ENCODE measurements around the gene MISP. TPM values are rescaled to one million over a fixed set of nuclear protein-coding genes. Genes with fewer than 3 reads are reported as not detected.

Gene MISP
- total RNA-seq, 1 donor from 2014 or later = not detected

- DNase-seq (ENCODE audit: low spot score in 2 of 2) = no peak
These were observed 60.1 kb downstream of the MISP start for GRCh38 chr19:810883-811489.

GRCh38 chr19:811506-812048, 60.7 kb downstream of the MISP start:
- H3K4me3 ChIP-seq = no peak overlapping the region
- no peaks in the 10 kb centered on the region for H3K9me3 ChIP-seq
- TF ChIP-seq CTCF (IDR thresholded peaks at IDR 0.05) = no peak
- no peak for DNase-seq (ENCODE audit: low spot score in 2 of 2)
- no peak overlapping the region for H3K27ac ChIP-seq
- intact Hi-C loops (cut with DNase I) = no loop called here
- H3K36me3 ChIP-seq = peaks cover 57 to 67% of the 10 kb centered on the region in 2 donors
- no peaks in the 10 kb centered on the region for H3K27me3 ChIP-seq
- H3K4me1 ChIP-seq = no peaks in the 10 kb centered on the region

More at GRCh38 chr19:810883-811489, 60.1 kb downstream of the MISP start:
- TF ChIP-seq CTCF (IDR thresholded peaks at IDR 0.05) = no peak
- Histone ChIP-seq H3K27me3 (no peaks in the 10 kb centered on the region), H3K9me3 (no peaks in the 10 kb centered on the region), H3K4me3 (no peak overlapping the region), H3K27ac (no peak overlapping the region), H3K36me3 (peaks cover 62 to 73% of the 10 kb centered on the region in 2 donors), H3K4me1 (no peaks in the 10 kb centered on the region)
- intact Hi-C loops (cut with DNase I) = no loop called here

- H3K27me3 ChIP-seq = no peaks in the 10 kb centered on the region
- no peaks in the 10 kb centered on the region for H3K9me3 ChIP-seq
- no peak overlapping the region for H3K4me3 ChIP-seq
- H3K4me1 ChIP-seq = no peaks in the 10 kb centered on the region
- H3K36me3 ChIP-seq = peaks cover 50 to 61% of the 10 kb centered on the region in 2 donors
- TF ChIP-seq CTCF (IDR thresholded peaks at IDR 0.05) = no peak
- no peak for DNase-seq (ENCODE audit: low spot score in 2 of 2)
- no peak overlapping the region for H3K27ac ChIP-seq
- intact Hi-C loops (cut with DNase I) = no loop called here
These were observed 61.3 kb downstream of the MISP start for GRCh38 chr19:812049-812746.

- intact Hi-C loops (cut with DNase I) = no loop called here
- no peaks in the 10 kb centered on the region for H3K9me3 ChIP-seq
- H3K27ac ChIP-seq = no peak overlapping the region
- H3K4me3 ChIP-seq = no peak overlapping the region
- H3K27me3 ChIP-seq = no peaks in the 10 kb centered on the region
- DNase-seq (ENCODE audit: low spot score in 2 of 2) = no peak
- peaks cover 44 to 55% of the 10 kb centered on the region in 2 donors for H3K36me3 ChIP-seq
- no peak for TF ChIP-seq CTCF (IDR thresholded peaks at IDR 0.05)
- H3K4me1 ChIP-seq = no peaks in the 10 kb centered on the region
These were observed 61.9 kb downstream of the MISP start for GRCh38 chr19:812747-813218.

- TF ChIP-seq CTCF (IDR thresholded peaks at IDR 0.05) = no peak
- DNase-seq (ENCODE audit: low spot score in 2 of 2) = no peak
- no peaks in the 10 kb centered on the region for H3K9me3 ChIP-seq
- no peaks in the 10 kb centered on the region for H3K4me1 ChIP-seq
- peaks cover 37 to 48% of the 10 kb centered on the region in 2 donors for H3K36me3 ChIP-seq
- no peaks in the 10 kb centered on the region for H3K27me3 ChIP-seq
- intact Hi-C loops (cut with DNase I) = no loop called here
- H3K4me3 ChIP-seq = no peak overlapping the region
- H3K27ac ChIP-seq = no peak overlapping the region
These were observed 62.6 kb downstream of the MISP start for GRCh38 chr19:813219-814151.
